ENCODE measurements around the gene TAOK1. TPM values are rescaled to one million over a fixed set of nuclear protein-coding genes. Genes with fewer than 3 reads are reported as not detected.

The TAOK1 gene
- total and polyA plus RNA-seq, 2 of the 13 experiments (the other 11 are each of a cell fraction or from before 2014, with no cell fraction given): 14.1 to 23.0 TPM

DNA sequence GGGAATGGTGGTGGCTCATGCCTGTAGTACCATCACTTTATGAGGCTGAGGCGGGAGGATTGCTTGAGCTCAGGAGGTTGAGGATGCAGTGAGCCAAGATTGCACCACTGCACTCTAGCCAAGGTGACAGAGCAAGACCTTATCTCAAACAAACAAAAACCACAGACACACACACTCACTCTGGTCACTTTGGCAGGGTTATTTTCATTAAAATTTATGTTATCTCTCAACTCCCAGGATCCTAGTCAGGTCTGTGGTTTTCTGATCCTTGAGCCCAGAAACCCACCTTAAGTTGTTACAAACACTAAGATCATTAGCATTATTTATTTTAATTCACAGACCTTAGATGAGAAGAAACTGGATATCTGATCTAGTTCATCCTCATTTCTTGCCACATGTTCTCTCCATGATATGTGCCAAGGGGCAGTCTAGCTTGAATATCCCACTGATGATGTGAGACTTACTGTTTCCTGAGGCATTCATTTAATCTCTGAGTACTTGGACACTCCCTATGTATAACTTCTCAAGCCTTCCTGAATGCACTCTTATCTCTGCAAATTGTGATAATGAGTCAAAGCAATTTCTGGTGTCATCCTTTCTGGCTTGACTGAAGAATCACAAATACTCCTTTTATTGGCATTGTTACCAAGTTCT is 167.0 kb downstream of the TAOK1 start:
- H3K4me2 ChIP-seq (ENCODE audit: low read depth, low read length): no peak overlapping the region
- in situ Hi-C loops (cut with HindIII; ENCODE audit: extremely low pct_ligation_motif_present, low pct_unique_long_range_greater_than_20kb) (no loop called here), intact Hi-C loops (cut with micrococcal nuclease; ENCODE audit: unreplicated experiment) (no loop called here)
- WGBS (ENCODE audit: low lambda C conversion rate): 40% methylated on average over 1 of the region's 1 CpG
- CTCF ChIA-PET (ENCODE audit: low intra/inter-chr PET ratio, low total read pairs): no interaction called here
- no peaks in the 10 kb centered on the region; a peak in 1 of 5 replicates for H3K36me3 ChIP-seq (replicated peaks in 1 of 2; ENCODE audit: control insufficient read depth in 1 of 2, insufficient read depth in 2 of 2, low read length in 2 of 2)
- TF ChIP-seq IRF2 (CRISPR knock-in tag; IDR thresholded peaks at IDR 0.05): no peak
- no peak for TF ChIP-seq HNRNPLL (IDR thresholded peaks at IDR 0.05; ENCODE audit: low read depth, low read length, poor library complexity, severe bottlenecking)
- TF ChIP-seq ZNF121 (CRISPR knock-in tag; IDR thresholded peaks at IDR 0.05): no peak
- TF ChIP-seq PHF8 (CRISPR knock-in tag; IDR thresholded peaks at IDR 0.05): no peak
- TF ChIP-seq, protein P1, sequence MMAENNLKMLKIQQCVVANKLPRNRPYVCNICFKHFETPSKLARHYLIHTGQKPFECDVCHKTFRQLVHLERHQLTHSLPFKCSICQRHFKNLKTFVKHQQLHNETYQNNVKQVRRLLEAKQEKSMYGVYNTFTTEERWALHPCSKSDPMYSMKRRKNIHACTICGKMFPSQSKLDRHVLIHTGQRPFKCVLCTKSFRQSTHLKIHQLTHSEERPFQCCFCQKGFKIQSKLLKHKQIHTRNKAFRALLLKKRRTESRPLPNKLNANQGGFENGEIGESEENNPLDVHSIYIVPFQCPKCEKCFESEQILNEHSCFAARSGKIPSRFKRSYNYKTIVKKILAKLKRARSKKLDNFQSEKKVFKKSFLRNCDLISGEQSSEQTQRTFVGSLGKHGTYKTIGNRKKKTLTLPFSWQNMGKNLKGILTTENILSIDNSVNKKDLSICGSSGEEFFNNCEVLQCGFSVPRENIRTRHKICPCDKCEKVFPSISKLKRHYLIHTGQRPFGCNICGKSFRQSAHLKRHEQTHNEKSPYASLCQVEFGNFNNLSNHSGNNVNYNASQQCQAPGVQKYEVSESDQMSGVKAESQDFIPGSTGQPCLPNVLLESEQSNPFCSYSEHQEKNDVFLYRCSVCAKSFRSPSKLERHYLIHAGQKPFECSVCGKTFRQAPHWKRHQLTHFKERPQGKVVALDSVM (CRISPR knock-in tag; IDR thresholded peaks at IDR 0.05): peak; percentile 91
- TF ChIP-seq, protein P2, sequence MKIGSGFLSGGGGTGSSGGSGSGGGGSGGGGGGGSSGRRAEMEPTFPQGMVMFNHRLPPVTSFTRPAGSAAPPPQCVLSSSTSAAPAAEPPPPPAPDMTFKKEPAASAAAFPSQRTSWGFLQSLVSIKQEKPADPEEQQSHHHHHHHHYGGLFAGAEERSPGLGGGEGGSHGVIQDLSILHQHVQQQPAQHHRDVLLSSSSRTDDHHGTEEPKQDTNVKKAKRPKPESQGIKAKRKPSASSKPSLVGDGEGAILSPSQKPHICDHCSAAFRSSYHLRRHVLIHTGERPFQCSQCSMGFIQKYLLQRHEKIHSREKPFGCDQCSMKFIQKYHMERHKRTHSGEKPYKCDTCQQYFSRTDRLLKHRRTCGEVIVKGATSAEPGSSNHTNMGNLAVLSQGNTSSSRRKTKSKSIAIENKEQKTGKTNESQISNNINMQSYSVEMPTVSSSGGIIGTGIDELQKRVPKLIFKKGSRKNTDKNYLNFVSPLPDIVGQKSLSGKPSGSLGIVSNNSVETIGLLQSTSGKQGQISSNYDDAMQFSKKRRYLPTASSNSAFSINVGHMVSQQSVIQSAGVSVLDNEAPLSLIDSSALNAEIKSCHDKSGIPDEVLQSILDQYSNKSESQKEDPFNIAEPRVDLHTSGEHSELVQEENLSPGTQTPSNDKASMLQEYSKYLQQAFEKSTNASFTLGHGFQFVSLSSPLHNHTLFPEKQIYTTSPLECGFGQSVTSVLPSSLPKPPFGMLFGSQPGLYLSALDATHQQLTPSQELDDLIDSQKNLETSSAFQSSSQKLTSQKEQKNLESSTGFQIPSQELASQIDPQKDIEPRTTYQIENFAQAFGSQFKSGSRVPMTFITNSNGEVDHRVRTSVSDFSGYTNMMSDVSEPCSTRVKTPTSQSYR (CRISPR knock-in tag; IDR thresholded peaks at IDR 0.05; ENCODE audit: borderline replicate concordance): no peak
- TF ChIP-seq EZH2 (conservative IDR thresholded peaks at IDR 0.05; ENCODE audit: low read depth, low read length): no peak
- TF ChIP-seq, protein P3, sequence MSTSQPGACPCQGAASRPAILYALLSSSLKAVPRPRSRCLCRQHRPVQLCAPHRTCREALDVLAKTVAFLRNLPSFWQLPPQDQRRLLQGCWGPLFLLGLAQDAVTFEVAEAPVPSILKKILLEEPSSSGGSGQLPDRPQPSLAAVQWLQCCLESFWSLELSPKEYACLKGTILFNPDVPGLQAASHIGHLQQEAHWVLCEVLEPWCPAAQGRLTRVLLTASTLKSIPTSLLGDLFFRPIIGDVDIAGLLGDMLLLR (CRISPR knock-in tag; IDR thresholded peaks at IDR 0.05): no peak
- peak; percentile 27; the same call in 1 of the 2 replicates for TF ChIP-seq CEBPB (IDR thresholded peaks at IDR 0.05; ENCODE audit: borderline replicate concordance, low read depth, low read length)
- TF ChIP-seq HES4 (CRISPR knock-in tag; IDR thresholded peaks at IDR 0.05; ENCODE audit: borderline replicate concordance): no peak
- 0 out of 2 replicates have a peak, but pooled peaks have one; percentile 18 for TF ChIP-seq CEBPG (CRISPR knock-in tag; IDR thresholded peaks at IDR 0.05)
- no peak for TF ChIP-seq ZNF17 (CRISPR knock-in tag; IDR thresholded peaks at IDR 0.05)
- TF ChIP-seq ZFP41 (CRISPR knock-in tag; IDR thresholded peaks at IDR 0.05; ENCODE audit: borderline replicate concordance): no peak
- no peak overlapping the region for H3K27ac ChIP-seq (ENCODE audit: extremely low read length, insufficient read depth, low read length)
- H2AFZ ChIP-seq (ENCODE audit: low read length): no peak overlapping the region
- peak; percentile 40 for FAIRE-seq
- H3K9ac ChIP-seq (ENCODE audit: insufficient read depth, low read depth, low read length): no peak overlapping the region
- H3K9me3 ChIP-seq (ENCODE audit: low read length): no peaks in the 10 kb centered on the region
- no peak for DNase-seq (ENCODE audit: low spot score)
- no peak for ATAC-seq
- BruUV-seq (replicated peaks): no TSS peak
- POLR2A ChIA-PET: interaction anchor here (2.1 kb wide), 1 partner anchor 10 kb away, joined by 24 read pairs; the partner anchor contains the start of gene ABHD15
- peaks cover 39% of the 10 kb centered on the region for H3K4me1 ChIP-seq (ENCODE audit: insufficient read depth, low read length)
- peaks cover 0 to 10% of the 10 kb centered on the region in 2 experiments; a peak in 2 of 5 replicates for H3K27me3 ChIP-seq (ENCODE audit: control insufficient read depth in 1 of 2, insufficient read depth in 2 of 2, low read length in 2 of 2)
- no peaks in the 10 kb centered on the region for H3K79me2 ChIP-seq (ENCODE audit: insufficient read depth, low read length)
- H3K4me3 ChIP-seq (replicated peaks in 1 of 3; ENCODE audit: insufficient read depth in 1 of 3, low read depth in 2 of 3, low read length in 3 of 3): no peak overlapping the region
- 0 out of 2 replicates have a peak, but pooled peaks cover 2% of the 10 kb centered on the region for H4K20me1 ChIP-seq (ENCODE audit: insufficient read depth, low read length)

Measured in HepG2 (cell line).